HL-60 (cell line): ENCODE results near the gene ZNF580.

Experiments
- CTCF ChIP-seq: IDR thresholded peaks from one replicate; pipeline ENCODE4 v1.5.1; 2011; ENCODE audit warnings: low read length, control low read depth, inconsistent platforms; ENCODE audit not compliant: insufficient read depth
- REST ChIP-seq: IDR thresholded peaks from 2 replicates; pipeline ENCODE4 v1.6.1; 2012; ENCODE audit warnings: low read depth; ENCODE audit not compliant: insufficient replicate concordance

GRCh38 chr19:55668603-55669348 is 28.0 kb downstream of the ZNF580 start:
- TF ChIP-seq CTCF (no peak), REST (no peak)
